ENCODE measurements around the gene RHEB.

- TF ChIP-seq MEF2D (CRISPR knock-in tag; IDR thresholded peaks at IDR 0.05): no peak
- no peak for TF ChIP-seq ZNF589 (CRISPR knock-in tag; conservative IDR thresholded peaks at IDR 0.05)
Measured at GRCh38 chr7:151556592-151556991, 36.9 kb upstream of the RHEB start.

Measured in HepG2 (cell line).